Lung (tissue), 12 donors: ENCODE data around the gene RBM20. TPM values are rescaled to one million over a fixed set of nuclear protein-coding genes. Genes with fewer than 3 reads are reported as not detected.

Experiments used
- ATAC-seq: fragments of 200-7000 bp; cut with Tn5 transposase; one replicate; pipeline ENCODE4 v1.9.1; 2020; ENCODE audit warnings: moderate number of reproducible peaks; ENCODE audit not compliant: insufficient read depth, low FRiP score
- DNase-seq, 3 donors: peaks; one replicate each; pipeline ENCODE4 v3.0.0-alpha.2; 2013 to 2017
- H3K27ac ChIP-seq, 2 donors: one replicate each; pipeline ENCODE4 v1.5.1; 2013; ENCODE audit warnings: mild to moderate bottlenecking in 2 of 2, moderate library complexity in 2 of 2, control low read depth in 1 of 2, inconsistent platforms in 1 of 2, low read depth in 1 of 2, low read length in 1 of 2
- H3K27me3 ChIP-seq, 3 donors: one replicate each; pipeline ENCODE4 v1.5.1; 2013; ENCODE audit warnings: low read length in 2 of 3; ENCODE audit not compliant: control insufficient read depth in 3 of 3, insufficient read depth in 3 of 3
- H3K36me3 ChIP-seq, 4 donors: one replicate each; pipeline ENCODE4 v1.5.1; 2013; ENCODE audit warnings: low read length in 4 of 4, mild to moderate bottlenecking in 1 of 4, moderate library complexity in 1 of 4; ENCODE audit not compliant: control insufficient read depth in 4 of 4, insufficient read depth in 4 of 4
- H3K4me1 ChIP-seq, 5 donors: one replicate each; pipeline ENCODE4 v1.5.1; 2013; ENCODE audit warnings: low read length in 5 of 5, mild to moderate bottlenecking in 2 of 5, moderate library complexity in 1 of 5; ENCODE audit not compliant: control insufficient read depth in 5 of 5, insufficient read depth in 5 of 5
- H3K4me3 ChIP-seq: one replicate; pipeline ENCODE4 v1.5.1; 2013; ENCODE audit warnings: mild to moderate bottlenecking, control low read depth, moderate library complexity
- H3K9ac ChIP-seq, 2 donors: one replicate each; pipeline ENCODE4 v1.5.1; 2013; ENCODE audit warnings: low read length in 2 of 2, control low read depth in 1 of 2; ENCODE audit not compliant: insufficient read depth in 1 of 2
- H3K9me3 ChIP-seq, 4 donors: one replicate each; pipeline ENCODE4 v1.5.1; 2013; ENCODE audit warnings: low read length in 3 of 4, mild to moderate bottlenecking in 1 of 4, moderate library complexity in 1 of 4; ENCODE audit not compliant: control insufficient read depth in 4 of 4, insufficient read depth in 3 of 4
- WGBS, 2 donors: extraction: QIAGEN DNeasy Blood & Tissue Kit; methylation state at CpG; one replicate each; pipeline ENCODE4 v1.1.7; 2013; 5-methylcytosine and 5-hydroxymethylcytosine counted together
- polyA plus RNA-seq, 2 donors: library from polyadenylated mRNA; stranded (reverse); fragments of 200-250 nt; gene quantifications; one replicate each; pipeline ENCODE4 v1.2.1, GENCODE V29; 2013
- total RNA-seq, 2 donors: library from RNA; depleted of rRNA in 1 of 2; stranded (reverse); fragments of >200 nt in 1 of 2; gene quantifications; one replicate each; pipeline ENCODE4 v1.2.1, GENCODE V29; 2014 to 2021
- TF ChIP-seq, protein P1 (sequence below): IDR thresholded peaks from 2 replicates; pipeline ENCODE4 v1.5.1; 2012; ENCODE audit warnings: mild to moderate bottlenecking; ENCODE audit errors: control extremely low read depth, extremely low read depth
- donor health status: control.
- donor health status: control.
- donor health status: Bipolar disorder and iron deficiency.
- donor health status: healthy.
- donor health status: DM: yes; HTN: yes; CAD: no.

The RBM20 gene
- total and polyA plus RNA-seq, 4 donors = 0.25 to 3.3 (median 0.66) TPM

DNA sequence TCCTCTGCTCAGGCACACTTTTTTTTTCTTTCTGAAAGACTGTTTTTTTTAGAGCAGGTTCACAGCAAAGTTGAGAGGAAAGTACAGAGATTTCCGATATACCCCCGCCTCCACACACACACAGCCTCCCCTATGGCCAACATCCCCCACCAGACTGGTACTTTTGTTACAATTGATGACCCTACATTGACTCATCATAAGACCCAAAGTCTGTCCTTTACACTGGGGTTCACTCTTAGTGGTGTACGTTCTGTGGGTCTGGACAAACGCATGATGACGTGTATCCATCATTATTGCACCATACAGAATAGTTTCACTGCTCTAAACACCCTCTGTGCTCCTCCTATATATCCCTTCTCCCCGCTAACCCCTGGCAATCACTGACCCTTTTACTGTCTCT is 107.7 kb downstream of the RBM20 start:
- ATAC-seq = no peak

DNA sequence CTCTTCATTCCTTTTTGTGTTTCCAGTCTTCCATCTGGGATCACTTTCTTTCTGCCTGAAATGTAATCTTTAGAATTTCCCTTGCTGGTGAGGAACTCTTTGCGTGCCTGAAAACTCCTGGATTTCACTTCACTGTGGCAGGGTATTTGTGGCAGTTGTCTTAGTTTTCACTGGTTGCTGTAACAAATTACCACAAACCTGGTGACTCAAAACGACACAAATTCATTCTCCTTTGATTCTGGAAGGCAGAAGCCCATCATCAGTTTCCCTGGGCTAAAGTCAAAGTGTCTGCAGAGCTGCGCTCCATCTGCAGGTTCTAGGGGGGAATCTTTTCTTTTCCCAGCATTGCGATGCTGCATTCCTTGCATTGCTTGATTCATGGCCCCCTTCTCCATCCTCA is 109.3 kb downstream of the RBM20 start:
- TF ChIP-seq, protein P1, sequence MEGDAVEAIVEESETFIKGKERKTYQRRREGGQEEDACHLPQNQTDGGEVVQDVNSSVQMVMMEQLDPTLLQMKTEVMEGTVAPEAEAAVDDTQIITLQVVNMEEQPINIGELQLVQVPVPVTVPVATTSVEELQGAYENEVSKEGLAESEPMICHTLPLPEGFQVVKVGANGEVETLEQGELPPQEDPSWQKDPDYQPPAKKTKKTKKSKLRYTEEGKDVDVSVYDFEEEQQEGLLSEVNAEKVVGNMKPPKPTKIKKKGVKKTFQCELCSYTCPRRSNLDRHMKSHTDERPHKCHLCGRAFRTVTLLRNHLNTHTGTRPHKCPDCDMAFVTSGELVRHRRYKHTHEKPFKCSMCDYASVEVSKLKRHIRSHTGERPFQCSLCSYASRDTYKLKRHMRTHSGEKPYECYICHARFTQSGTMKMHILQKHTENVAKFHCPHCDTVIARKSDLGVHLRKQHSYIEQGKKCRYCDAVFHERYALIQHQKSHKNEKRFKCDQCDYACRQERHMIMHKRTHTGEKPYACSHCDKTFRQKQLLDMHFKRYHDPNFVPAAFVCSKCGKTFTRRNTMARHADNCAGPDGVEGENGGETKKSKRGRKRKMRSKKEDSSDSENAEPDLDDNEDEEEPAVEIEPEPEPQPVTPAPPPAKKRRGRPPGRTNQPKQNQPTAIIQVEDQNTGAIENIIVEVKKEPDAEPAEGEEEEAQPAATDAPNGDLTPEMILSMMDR = no peak
- Histone ChIP-seq H3K9ac (no peak overlapping the region), H3K27ac (no peak overlapping the region), H3K4me1 (peaks cover 0 to 26% (median 0%) of the 10 kb centered on the region in 5 donors), H3K9me3 (peaks cover 0 to 5% (median 0%) of the 10 kb centered on the region in 4 donors), H3K27me3 (no peaks in the 10 kb centered on the region), H3K36me3 (no peaks in the 10 kb centered on the region), H3K4me3 (no peak overlapping the region)
- DNase-seq (no peak), ATAC-seq (no peak)
- WGBS, 2 donors = 88 to 93% methylated on average over 4 of the region's 4 CpGs

More for the DNA sequence above, 107.7 kb downstream of the RBM20 start:
- no peak for DNase-seq
- 59 to 60% methylated on average over 6 of the region's 6 CpGs for WGBS, 2 donors
- Histone ChIP-seq H3K9ac (no peak overlapping the region), H3K27ac (peak overlapping the region in 1 of 2 donors; percentile 53), H3K9me3 (peaks cover 0 to 5% (median 0%) of the 10 kb centered on the region in 4 donors), H3K4me1 (peaks cover 0 to 20% (median 0%) of the 10 kb centered on the region in 5 donors), H3K27me3 (no peaks in the 10 kb centered on the region), H3K4me3 (no peak overlapping the region), H3K36me3 (no peaks in the 10 kb centered on the region)
- TF ChIP-seq, protein P1 = no peak

DNA sequence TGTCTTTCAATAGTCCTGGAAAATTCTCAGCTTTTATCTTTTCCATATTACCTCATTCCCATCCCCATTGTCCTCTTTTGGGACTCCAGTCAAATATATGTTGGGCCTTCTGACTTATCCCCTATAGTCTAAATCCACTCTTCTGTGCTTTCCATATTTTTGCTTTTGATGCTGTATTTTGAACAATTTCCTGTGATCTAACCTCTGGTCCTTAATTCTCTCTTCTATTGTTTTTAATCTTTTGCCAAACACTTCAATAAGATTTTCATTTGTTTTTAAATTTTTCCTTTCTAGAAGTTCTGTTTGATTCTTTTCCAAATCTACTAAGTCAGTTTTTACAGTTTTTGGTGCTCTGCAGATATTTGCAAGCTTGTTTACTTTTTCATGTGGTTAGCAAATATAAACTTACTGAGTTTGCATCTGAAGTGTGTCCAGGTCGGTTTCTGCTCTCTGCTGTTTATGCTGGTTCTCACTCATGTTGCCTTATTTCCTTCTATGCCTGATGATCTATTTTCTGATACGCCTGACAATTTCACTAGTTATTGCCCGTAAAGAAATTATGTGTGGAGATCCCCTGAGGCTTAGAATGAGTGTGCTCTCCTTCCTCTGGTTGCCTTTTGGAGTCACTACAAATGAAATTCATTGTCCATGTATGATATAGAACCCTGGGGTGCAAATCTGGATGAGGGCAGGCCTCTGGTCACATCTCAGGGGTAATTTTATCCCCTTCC is 110.4 kb downstream of the RBM20 start:
- H3K9me3 ChIP-seq = no peaks in the 10 kb centered on the region
- peak overlapping the region in 1 of 2 donors; percentile 22 for H3K27ac ChIP-seq
- H3K4me1 ChIP-seq = peaks cover 0 to 27% (median 2%) of the 10 kb centered on the region in 5 donors
- H3K36me3 ChIP-seq = no peaks in the 10 kb centered on the region
- H3K9ac ChIP-seq = no peak overlapping the region
- WGBS, 2 donors = 84 to 92% methylated on average over 3 of the region's 3 CpGs
- TF ChIP-seq, protein P1 = no peak
- H3K4me3 ChIP-seq = no peak overlapping the region
- peak in 2 of 3 donors; percentile 66 to 76 for DNase-seq
- no peaks in the 10 kb centered on the region for H3K27me3 ChIP-seq
- ATAC-seq = no peak
